ENCODE results near the gene ABCD2. TPM values are rescaled to one million over a fixed set of nuclear protein-coding genes. Genes with fewer than 3 reads are reported as not detected.

ABCD2 gene
- total RNA-seq, 1 experiment from 2014 or later = not detected

GRCh38 chr12:39632670-39633069 is 13.1 kb upstream of the ABCD2 start:
- DNase-seq = no peak
- Histone ChIP-seq H3K27me3 (ENCODE audit: insufficient read depth, low read length) (no peaks in the 10 kb centered on the region), H3K4ac (ENCODE audit: low read depth, low read length) (no peak overlapping the region), H3K4me2 (ENCODE audit: insufficient read depth, insufficient read length, low read length) (no peak overlapping the region), H3K79me2 (ENCODE audit: insufficient read depth, low read length) (no peaks in the 10 kb centered on the region), H4K20me1 (ENCODE audit: control insufficient read depth, insufficient read depth, insufficient read length) (no peaks in the 10 kb centered on the region), H3K9me3 (ENCODE audit: control insufficient read depth, low read depth, low read length) (no peaks in the 10 kb centered on the region), H2BK120ac (ENCODE audit: low read depth, low read length, poor library complexity, severe bottlenecking) (no peak overlapping the region), H3T11ph (ENCODE audit: low read length) (no peak overlapping the region), H2AFZ (ENCODE audit: low read length) (no peak overlapping the region), H3K23me2 (ENCODE audit: insufficient read length, low read depth, low read length, poor library complexity, severe bottlenecking) (no peaks in the 10 kb centered on the region), H2BK20ac (ENCODE audit: low read depth, low read length, poor library complexity, severe bottlenecking) (no peak overlapping the region), H2BK15ac (ENCODE audit: low read depth, low read length) (no peak overlapping the region), H2BK12ac (ENCODE audit: insufficient read length, low read depth, low read length) (no peak overlapping the region), H4K5ac (ENCODE audit: insufficient read length, low read depth, low read length) (no peak overlapping the region), H2BK5ac (ENCODE audit: insufficient read length, low read length) (no peak overlapping the region), H4K8ac (replicated peaks; ENCODE audit: insufficient read length, low read depth, low read length) (no peak overlapping the region), H3K56ac (ENCODE audit: insufficient read length, low read depth, low read length) (no peak overlapping the region), H3K23ac (ENCODE audit: insufficient read length, low read depth, low read length) (no peak overlapping the region), H3K27ac (ENCODE audit: insufficient read length, low read depth, low read length) (no peak overlapping the region), H2AK5ac (ENCODE audit: insufficient read length, low read length) (no peak overlapping the region), H3K4me1 (ENCODE audit: insufficient read depth, low read length) (no peaks in the 10 kb centered on the region), H3K14ac (ENCODE audit: insufficient read depth, low read length) (no peak overlapping the region), H3K18ac (ENCODE audit: insufficient read length, low read depth, low read length) (no peak overlapping the region), H4K91ac (ENCODE audit: insufficient read length, low read depth, low read length) (no peak overlapping the region), H3K79me1 (ENCODE audit: insufficient read depth, low read depth, low read length, poor library complexity, severe bottlenecking) (no peaks in the 10 kb centered on the region), H3K9ac (ENCODE audit: extremely low read depth, insufficient read length, low read length) (no peak overlapping the region)
- no peaks in the 10 kb centered on the region for H3K4me1 Mint-ChIP-seq
- H3K27ac Mint-ChIP-seq = no peak overlapping the region
- H3K4me3 Mint-ChIP-seq = no peak overlapping the region
- H3K36me3 Mint-ChIP-seq (ENCODE audit: insufficient read depth in 1 of 3, low read depth in 3 of 3) = no peaks in the 10 kb centered on the region
- no peaks in the 10 kb centered on the region for H3K27me3 Mint-ChIP-seq (ENCODE audit: low read depth)
- peak; percentile 42; the same call in 1 of the 3 replicates for TF ChIP-seq CTCF (conservative IDR thresholded peaks at IDR 0.05)
- H3K9me3 Mint-ChIP-seq = no peaks in the 10 kb centered on the region

Data from H9 (cell line).